ENCODE data around the gene PLA2G2F.
A peak's percentile ranks its signal among the peaks of the same experiment; 100 is the strongest.

The PLA2G2F gene

GRCh38 chr1:20189664-20190063, 50.5 kb downstream of the PLA2G2F start:
- no peak for DNase-seq (ENCODE audit: low spot score)

- no peak for DNase-seq (ENCODE audit: low spot score)
Observed at GRCh38 chr1:20190256-20191160, 51.4 kb downstream of the PLA2G2F start.

GRCh38 chr1:20191266-20191825, 52.2 kb downstream of the PLA2G2F start:
- DNase-seq (ENCODE audit: low spot score): no peak

GRCh38 chr1:20192364-20192763, 53.2 kb downstream of the PLA2G2F start:
- no peak for DNase-seq (ENCODE audit: low spot score)

GRCh38 chr1:20192871-20193411, 53.8 kb downstream of the PLA2G2F start:
- no peak for DNase-seq (ENCODE audit: low spot score)

- no peak for DNase-seq (ENCODE audit: low spot score)
Observed at GRCh38 chr1:20194224-20194623, 55.1 kb downstream of the PLA2G2F start.

- DNase-seq (ENCODE audit: low spot score): peak; percentile 67
Observed at GRCh38 chr1:20194757-20195461, 55.8 kb downstream of the PLA2G2F start.

GRCh38 chr1:20195462-20195780, 56.3 kb downstream of the PLA2G2F start:
- no peak for DNase-seq (ENCODE audit: low spot score)

- peak; percentile 57 for DNase-seq (ENCODE audit: low spot score)
Observed at GRCh38 chr1:20197329-20197791, 58.2 kb downstream of the PLA2G2F start.

- DNase-seq (ENCODE audit: low spot score): no peak
Observed at GRCh38 chr1:20198296-20198695, 59.2 kb downstream of the PLA2G2F start.

GRCh38 chr1:20198918-20199317, 59.8 kb downstream of the PLA2G2F start:
- no peak for DNase-seq (ENCODE audit: low spot score)

- peak; percentile 17 for DNase-seq (ENCODE audit: low spot score)
Observed at GRCh38 chr1:20199403-20199802, 60.3 kb downstream of the PLA2G2F start.

GRCh38 chr1:20199840-20200239, 60.7 kb downstream of the PLA2G2F start:
- no peak for DNase-seq (ENCODE audit: low spot score)

Measured in hematopoietic multipotent progenitor cell treated with erythropoietin and hydrocortisone succinate and interleukin-3 and kit ligand, for 15 days (in vitro differentiated cells).